Common myeloid progenitor, CD34-positive (primary cell): Measurements from ENCODE around the gene SPAG7.
A peak's percentile ranks its signal among the peaks of the same experiment; 100 is the strongest.

ENCODE experiments used
- CTCF ChIA-PET: fragments of 350-600 bp; sonication (Branson Sonifier 250); formaldehyde crosslinking; loops from one replicate; lab custom pipeline; 2021; ENCODE audit warnings: antibody characterized with exemption; lab: Charles Lee
- POLR2A ChIA-PET: fragments of 350-600 bp; sonication (Branson Sonifier 250); formaldehyde crosslinking; loops from one replicate; lab custom pipeline; 2021; ENCODE audit warnings: antibody characterized with exemption; lab: Charles Lee
- DNase-seq, 3 donors: peaks; one replicate each; pipeline versions ENCODE4 v3.0.0 to v3.0.0-alpha.2; 2013
- H3K27ac ChIP-seq, 2 experiments: 1 replicate in 1 of 2; 2 replicates in 1 of 2; pipeline ENCODE4 v1.7.0; 2013; ENCODE audit warnings: inconsistent platforms in 2 of 2, low read length in 2 of 2, mild to moderate bottlenecking in 2 of 2, low read depth in 1 of 2, moderate library complexity in 1 of 2; ENCODE audit not compliant: severe bottlenecking in 2 of 2, insufficient read depth in 1 of 2, poor library complexity in 1 of 2
- H3K27me3 ChIP-seq, 5 experiments: replicated peaks in 2 of 5; 1 replicate in 3 of 5; 2 replicates in 2 of 5; pipeline versions ENCODE4 v1.6.1 to v1.7.0; 2013; ENCODE audit warnings: low read length in 4 of 5, mild to moderate bottlenecking in 2 of 5, moderate library complexity in 2 of 5, inconsistent platforms in 1 of 5; ENCODE audit not compliant: insufficient read depth in 5 of 5, control insufficient read depth in 4 of 5
- H3K36me3 ChIP-seq, 4 experiments: 1 replicate in 2 of 4; 2 replicates in 2 of 4; pipeline versions ENCODE4 v1.6.1 to v1.7.0; 2013; ENCODE audit warnings: low read length in 3 of 4, control low read depth in 1 of 4, mild to moderate bottlenecking in 1 of 4; ENCODE audit not compliant: control insufficient read depth in 4 of 4, insufficient read depth in 4 of 4
- H3K4me1 ChIP-seq, 4 experiments: 1 replicate in 3 of 4; 2 replicates in 1 of 4; pipeline versions ENCODE4 v1.6.1 to v1.7.1; 2013; ENCODE audit warnings: low read length in 3 of 4, mild to moderate bottlenecking in 3 of 4, control low read depth in 1 of 4, inconsistent platforms in 1 of 4, moderate library complexity in 1 of 4; ENCODE audit not compliant: control insufficient read depth in 4 of 4, insufficient read depth in 4 of 4; ENCODE audit errors: control extremely low read depth in 1 of 4
- H3K4me3 ChIP-seq, 7 experiments: 1 replicate in 4 of 7; 2 replicates in 3 of 7; pipeline versions ENCODE4 v1.5.1 to v1.7.0; 2013; ENCODE audit warnings: mild to moderate bottlenecking in 7 of 7, low read length in 6 of 7, moderate library complexity in 6 of 7, inconsistent platforms in 2 of 7, low read depth in 2 of 7, control low read depth in 1 of 7; ENCODE audit not compliant: insufficient read depth in 4 of 7, control insufficient read depth in 1 of 7; ENCODE audit errors: extremely low read depth in 1 of 7
- H3K9me3 ChIP-seq, 5 experiments: 1 replicate in 4 of 5; 2 replicates in 1 of 5; pipeline versions ENCODE4 v1.6.1 to v1.7.1; 2013; ENCODE audit warnings: low read length in 4 of 5, mild to moderate bottlenecking in 2 of 5, inconsistent platforms in 1 of 5, low read depth in 1 of 5, moderate library complexity in 1 of 5; ENCODE audit not compliant: control insufficient read depth in 4 of 5, insufficient read depth in 2 of 5; ENCODE audit errors: control extremely low read depth in 1 of 5
- WGBS: methylation state at CpG from one replicate; pipeline ENCODE4 v1.1.5; 2013; ENCODE audit not compliant: insufficient coverage; 5-methylcytosine and 5-hydroxymethylcytosine counted together

SPAG7 gene

DNA sequence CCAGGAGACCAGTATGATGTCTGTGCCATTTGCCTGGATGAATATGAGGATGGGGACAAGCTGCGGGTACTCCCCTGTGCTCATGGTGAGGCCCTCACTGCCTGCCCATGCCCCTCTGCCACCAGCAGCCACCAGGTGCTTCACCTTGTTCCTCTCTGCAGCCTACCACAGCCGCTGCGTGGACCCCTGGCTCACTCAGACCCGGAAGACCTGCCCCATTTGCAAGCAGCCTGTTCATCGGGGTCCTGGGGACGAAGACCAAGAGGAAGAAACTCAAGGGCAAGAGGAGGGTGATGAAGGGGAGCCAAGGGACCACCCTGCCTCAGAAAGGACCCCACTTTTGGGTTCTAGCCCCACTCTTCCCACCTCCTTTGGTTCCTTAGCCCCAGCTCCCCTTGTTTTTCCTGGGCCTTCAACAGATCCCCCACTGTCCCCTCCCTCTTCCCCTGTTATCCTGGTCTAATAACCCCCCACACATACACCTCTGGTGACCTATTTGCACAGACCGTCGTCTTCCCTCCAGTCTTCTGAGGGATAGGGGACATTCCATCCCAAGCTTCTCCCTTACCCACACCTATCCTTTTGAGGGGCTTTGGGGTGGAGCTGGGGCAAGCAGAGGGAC, 23.0 kb downstream of the SPAG7 start:
- ChIA-PET POLR2A (interaction anchor here (1.1 kb wide), 1 partner anchor 8 kb away, joined by 4 read pairs; no protein-coding TSS in a partner anchor), CTCF (interaction anchor here (0.6 to 1.1 kb wide), 2 partner anchors 11 to 36 kb away, joined by 3 to 4 read pairs; no protein-coding TSS in a partner anchor)
- Histone ChIP-seq H3K36me3 (peaks cover 0 to 46% (median 29%) of the 10 kb centered on the region in 4 experiments), H3K27me3 (no peaks in the 10 kb centered on the region), H3K9me3 (no peaks in the 10 kb centered on the region), H3K4me1 (peaks cover 32 to 74% (median 71%) of the 10 kb centered on the region in 4 experiments), H3K4me3 (peak overlapping the region in 6 of 7 experiments; percentile 13 to 98 (median 50)), H3K27ac (peak overlapping the region; percentile 48 to 87)
- WGBS, result 11% methylated on average over 4 of the region's 8 CpGs
- no peak for DNase-seq

DNA sequence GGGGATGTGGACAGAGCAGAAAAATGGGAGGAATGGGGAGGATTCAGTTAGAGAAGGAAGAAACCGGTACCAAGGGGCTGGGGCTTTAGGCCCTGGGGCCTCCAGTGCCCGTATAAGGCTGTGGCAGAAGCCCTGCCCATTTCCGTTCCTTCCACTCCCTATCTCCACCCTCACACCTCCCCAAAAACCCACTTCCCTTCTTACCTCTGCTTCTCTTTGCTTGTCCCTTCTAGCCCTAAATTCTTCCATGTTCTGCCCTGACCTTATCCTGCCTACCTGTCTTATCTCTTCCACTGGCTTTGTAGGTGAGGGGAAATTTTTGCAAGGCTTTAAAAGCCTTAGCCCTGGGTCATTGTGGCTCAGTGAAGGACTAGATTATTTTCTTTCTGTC, 23.5 kb downstream of the SPAG7 start:
- CTCF ChIA-PET, result interaction anchor here (1.1 to 1.2 kb wide), 2 partner anchors 11 to 12 kb away, joined by 4 read pairs; no protein-coding TSS in a partner anchor
- peak overlapping the region; percentile 48 to 87 for H3K27ac ChIP-seq
- H3K36me3 ChIP-seq, result peaks cover 0 to 46% (median 29%) of the 10 kb centered on the region in 4 experiments
- peak overlapping the region in 6 of 7 experiments; percentile 13 to 98 (median 50) for H3K4me3 ChIP-seq
- DNase-seq, result peak in 2 of 3 donors; percentile 69 to 73
- POLR2A ChIA-PET, result interaction anchor here (1.1 kb wide), 1 partner anchor 8 kb away, joined by 4 read pairs; no protein-coding TSS in a partner anchor
- H3K4me1 ChIP-seq, result peaks cover 32 to 77% (median 72%) of the 10 kb centered on the region in 4 experiments
- no peaks in the 10 kb centered on the region for H3K27me3 ChIP-seq
- H3K9me3 ChIP-seq, result no peaks in the 10 kb centered on the region
- no CpG with 5 or more reads among the region's 3 CpGs for WGBS

DNA sequence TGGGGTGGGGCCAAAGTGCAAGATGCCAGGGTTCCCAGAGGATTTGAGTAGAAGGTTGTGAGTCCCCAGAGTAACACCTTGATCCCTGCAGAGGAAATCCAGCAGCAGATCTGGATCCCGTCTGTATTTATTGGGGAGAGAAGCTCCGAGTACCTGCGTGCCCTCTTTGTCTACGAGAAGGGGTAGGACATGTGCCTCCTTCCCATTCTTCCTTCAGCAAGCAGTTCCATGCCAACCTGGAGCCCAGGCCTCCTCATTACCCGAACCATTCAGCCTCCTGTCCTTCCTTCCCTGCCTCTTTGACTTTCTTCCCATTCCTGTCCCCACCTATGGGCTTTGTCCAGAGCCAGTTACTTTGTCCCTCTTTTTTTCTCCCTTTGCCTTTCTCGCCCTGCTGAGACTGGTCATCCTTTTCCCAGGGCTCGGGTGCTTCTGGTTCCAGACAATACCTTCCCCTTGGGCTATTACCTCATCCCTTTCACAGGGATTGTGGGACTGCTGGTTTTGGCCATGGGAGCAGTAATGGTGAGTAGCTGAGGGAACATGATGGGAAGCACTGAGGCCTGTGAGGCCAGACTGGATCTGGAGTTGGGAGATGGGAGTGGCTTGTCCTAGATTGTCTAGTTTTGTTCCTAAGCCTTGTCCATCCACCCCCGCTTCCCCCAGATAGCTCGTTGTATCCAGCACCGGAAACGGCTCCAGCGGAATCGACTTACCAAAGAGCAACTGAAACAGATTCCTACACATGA, 24.7 kb downstream of the SPAG7 start:
- 94% methylated on average over 4 of the region's 13 CpGs for whole genome bisulfite sequencing
- H3K27me3 ChIP-seq, result no peaks in the 10 kb centered on the region
- H3K4me1 ChIP-seq, result peaks cover 34 to 84% (median 75%) of the 10 kb centered on the region in 4 experiments
- ChIA-PET CTCF (interaction anchor here (0.6 to 1.6 kb wide), 5 partner anchors 13 to 42 kb away, joined by 3 to 4 read pairs (median 4); no protein-coding TSS in a partner anchor), POLR2A (no interaction called here)
- peaks cover 0 to 54% (median 30%) of the 10 kb centered on the region in 4 experiments for H3K36me3 ChIP-seq
- peak overlapping the region; percentile 53 to 96 for H3K27ac ChIP-seq
- no peaks in the 10 kb centered on the region for H3K9me3 ChIP-seq
- DNase-seq, result no peak
- peak overlapping the region in 2 of 7 experiments; percentile 12 to 90 for H3K4me3 ChIP-seq

DNA sequence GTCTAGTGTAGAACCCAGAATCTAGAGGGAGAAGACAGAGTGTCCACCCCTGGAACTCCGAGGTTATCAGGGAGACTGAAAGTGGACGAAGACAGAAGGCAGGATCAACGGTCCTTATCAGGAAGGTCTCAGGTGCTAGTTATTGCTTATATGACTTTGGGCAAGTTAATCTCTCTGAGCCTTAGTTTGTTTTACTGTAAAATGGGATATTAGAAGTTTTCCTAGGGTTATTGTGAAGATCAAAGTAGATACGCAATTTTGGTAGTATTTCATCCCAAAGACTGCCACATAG, 26.4 kb downstream of the SPAG7 start:
- CTCF ChIA-PET, result no interaction called here
- WGBS, result 67% methylated on average over 3 of the region's 4 CpGs
- POLR2A ChIA-PET, result interaction anchor here (2.0 kb wide), 1 partner anchor 26 kb away, joined by 13 read pairs; the partner anchor contains the start of gene SPAG7
- no peaks in the 10 kb centered on the region for H3K27me3 ChIP-seq
- peaks cover 28 to 89% (median 75%) of the 10 kb centered on the region in 4 experiments for H3K4me1 ChIP-seq
- H3K36me3 ChIP-seq, result peaks cover 0 to 61% (median 40%) of the 10 kb centered on the region in 4 experiments
- H3K9me3 ChIP-seq, result no peaks in the 10 kb centered on the region
- peak overlapping the region; percentile 87 to 96 for H3K27ac ChIP-seq
- no peak for DNase-seq
- H3K4me3 ChIP-seq, result peak overlapping the region in 6 of 7 experiments; percentile 90 to 97 (median 95)

DNA sequence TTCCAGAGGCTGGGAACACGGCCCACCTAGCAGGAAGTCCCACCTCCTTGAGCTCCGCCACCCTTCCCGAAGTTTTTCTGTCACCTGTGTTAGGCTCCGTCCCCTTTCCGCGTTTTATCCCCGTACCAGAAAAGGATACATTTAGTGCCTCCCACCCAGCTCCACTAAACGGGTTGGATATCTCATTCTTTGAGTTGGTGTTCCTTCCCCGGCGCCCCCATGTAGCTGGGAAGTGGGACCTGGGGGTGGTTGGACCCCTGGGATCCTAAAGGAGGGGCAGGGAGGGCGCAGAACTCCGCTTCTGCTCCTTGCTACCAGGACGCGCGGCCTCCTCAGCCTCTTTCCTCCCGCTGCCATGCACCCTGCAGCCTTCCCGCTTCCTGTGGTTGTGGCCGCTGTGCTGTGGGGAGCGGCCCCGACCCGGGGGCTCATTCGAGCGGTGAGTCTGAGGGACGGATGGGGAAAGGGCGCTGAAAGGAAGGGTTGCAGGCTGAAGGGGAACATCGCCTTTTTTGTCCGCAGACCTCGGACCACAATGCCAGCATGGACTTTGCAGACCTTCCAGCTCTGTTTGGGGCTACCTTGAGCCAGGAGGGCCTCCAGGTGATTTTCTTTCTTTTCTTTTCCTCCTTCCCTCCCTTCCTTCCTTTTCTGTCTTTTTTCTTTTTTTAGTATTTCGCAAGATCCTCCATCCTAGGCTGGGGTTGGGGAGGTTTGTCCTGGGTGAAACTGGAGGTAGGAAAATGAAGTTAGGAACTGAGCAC, 26.9 kb downstream of the SPAG7 start:
- Histone ChIP-seq H3K27ac (peak overlapping the region; percentile 87 to 96), H3K9me3 (no peaks in the 10 kb centered on the region), H3K36me3 (peaks cover 0 to 61% (median 36%) of the 10 kb centered on the region in 4 experiments), H3K27me3 (no peaks in the 10 kb centered on the region), H3K4me3 (peak overlapping the region; percentile 75 to 97 (median 94)), H3K4me1 (peaks cover 24 to 89% (median 70%) of the 10 kb centered on the region in 4 experiments)
- CTCF ChIA-PET, result interaction anchor here (0.6 to 2.5 kb wide), 5 partner anchors 22 to 151 kb away, joined by 3 to 16 read pairs (median 4); no protein-coding TSS in a partner anchor
- 0% methylated on average over 14 of the region's 29 CpGs for WGBS
- peak in 2 of 3 donors; percentile 17 to 20 for DNase-seq
- POLR2A ChIA-PET, result interaction anchor here (1.0 to 2.2 kb wide), 5 partner anchors 8 to 39 kb away, joined by 3 to 17 read pairs (median 8); partner anchors contain the start of genes PFN1 and SPAG7

DNA sequence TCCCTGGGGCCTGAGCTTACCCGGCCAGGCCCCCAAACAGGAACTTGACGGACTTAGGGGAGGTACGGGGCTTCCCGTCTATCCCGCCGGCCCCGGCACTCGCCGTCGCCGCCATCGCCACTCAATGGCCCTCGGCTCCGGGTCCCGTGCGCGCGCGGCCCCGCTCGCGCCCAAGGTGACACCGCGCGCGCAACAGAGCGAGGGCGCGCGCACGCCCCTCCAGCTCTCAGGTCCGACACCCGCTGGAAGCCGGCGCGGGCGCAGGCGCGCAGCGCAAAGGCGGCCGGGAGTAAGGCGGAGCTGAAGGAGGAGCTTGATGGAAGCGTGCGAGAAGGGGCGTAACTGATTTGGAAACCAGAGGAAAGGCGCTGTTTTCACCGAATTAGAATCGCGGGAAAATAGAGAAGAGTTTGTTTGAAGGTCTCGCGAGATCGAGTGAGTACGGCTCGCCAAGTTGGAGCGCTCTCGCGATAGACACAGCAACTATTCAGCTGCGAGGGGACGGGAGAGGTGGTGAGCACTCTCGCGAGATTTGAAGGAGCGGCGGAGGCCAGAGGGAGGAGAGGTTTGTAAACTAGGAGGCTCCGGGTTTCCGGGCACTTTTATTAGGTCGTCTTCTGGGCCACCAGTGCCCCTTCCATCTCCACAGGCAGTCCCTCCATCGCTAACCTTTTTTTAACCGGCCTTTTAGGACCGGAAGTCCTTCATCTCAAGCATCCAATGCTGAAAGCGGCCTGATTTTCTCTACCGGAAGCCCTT, 27.6 kb downstream of the SPAG7 start, which contains the start of the genes RNF167 and SLC25A11:
RNF167 (plus strand) TSS at position 473 of the 759 bp plus-strand sequence. CDS start 642 bp downstream, outside the sequence.
SLC25A11 (minus strand) TSS at position 251 of the 759 bp plus-strand sequence; CDS start at position 115, 136 bp downstream.
- Histone ChIP-seq H3K9me3 (no peaks in the 10 kb centered on the region), H3K4me3 (peak within 1 kb of the TSS; percentile 75 to 97 (median 94)), H3K36me3 (peaks cover 0 to 53% (median 29%) of the 10 kb centered on the region in 4 experiments), H3K4me1 (peaks cover 17 to 89% (median 62%) of the 10 kb centered on the region in 4 experiments), H3K27me3 (no peaks in the 10 kb centered on the region), H3K27ac (peak within 1 kb of the TSS; percentile 87 to 96)
- WGBS, result 0% methylated on average over 68 of the region's 72 CpGs
- POLR2A ChIA-PET, result interaction anchor here (0.6 to 2.2 kb wide), 7 partner anchors 9 to 57 kb away, joined by 3 to 17 read pairs (median 6); partner anchors contain the start of genes C17orf107, INCA1, KIF1C and PFN1
- CTCF ChIA-PET, result interaction anchor here (0.8 to 2.5 kb wide), 9 partner anchors 9 to 150 kb away, joined by 3 to 16 read pairs (median 4); partner anchors contain the start of gene PFN1
- peak; percentile 100 for DNase-seq
